K562 (cell line): ENCODE results near the gene HNRNPK. TPM values are rescaled to one million over a fixed set of nuclear protein-coding genes. Genes with fewer than 3 reads are reported as not detected.

Experiments used
- CBX8 ChIP-seq: fragments of 200-600 bp; sonication (generic); IDR thresholded peaks from 2 replicates; pipeline ENCODE4 v1.6.1; 2012; ENCODE audit warnings: borderline replicate concordance, mixed run types, low read depth, mild to moderate bottlenecking, moderate library complexity, mixed read lengths, low read length, control low read depth, inconsistent platforms; ENCODE audit not compliant: poor library complexity, severe bottlenecking; ENCODE audit errors: extremely low read depth
- CCNT2 ChIP-seq: IDR thresholded peaks from 2 replicates; pipeline ENCODE4 v1.6.1; 2011; ENCODE audit warnings: borderline replicate concordance, low read depth, mild to moderate bottlenecking, moderate library complexity, mixed read lengths, low read length; ENCODE audit not compliant: insufficient read length; ENCODE audit errors: extremely low read depth
- CSDE1 ChIP-seq, 2 experiments: fragments of 450-650 bp; IDR thresholded peaks; 2 replicates each; pipeline ENCODE4 v1.6.1; 2016; ENCODE audit warnings: mild to moderate bottlenecking in 1 of 2
- HCFC1 ChIP-seq: IDR thresholded peaks from 2 replicates; pipeline ENCODE4 v1.6.1; 2012; ENCODE audit warnings: low read depth, low read length, improper control_type of control experiment
- NCOA1 ChIP-seq: fragments of 450-650 bp; IDR thresholded peaks from 2 replicates; pipeline ENCODE4 v1.6.1; 2016; ENCODE audit warnings: low read depth
- NFE2 ChIP-seq: IDR thresholded peaks from 2 replicates; pipeline ENCODE4 v1.6.1; 2014; ENCODE audit warnings: antibody characterized with exemption, low read depth
- PCBP2 ChIP-seq: fragments of 200-400 bp; formaldehyde crosslinking; IDR thresholded peaks from 2 replicates; pipeline ENCODE4 v1.6.1; 2018; ENCODE audit warnings: low read length, low read depth, mild to moderate bottlenecking, moderate library complexity; ENCODE audit not compliant: poor library complexity, severe bottlenecking
- PHF20 ChIP-seq: fragments of 450-650 bp; IDR thresholded peaks from 2 replicates; pipeline ENCODE4 v1.6.1; 2018; ENCODE audit not compliant: partially characterized antibody
- TOE1 ChIP-seq, 2 experiments: fragments of 450-650 bp in 1 of 2; sonication (generic) in 1 of 2; formaldehyde crosslinking in 1 of 2; IDR thresholded peaks; 2 replicates each; pipeline versions ENCODE4 v1.7.1 to v1.8.0; 2016 to 2022; ENCODE audit warnings: borderline replicate concordance in 2 of 2, mild to moderate bottlenecking in 2 of 2, antibody characterized with exemption in 1 of 2, inconsistent platforms in 1 of 2, low read depth in 1 of 2, missing genetic modification reagents in 1 of 2, moderate library complexity in 1 of 2
- ZFP36 ChIP-seq: fragments of 150-350 bp; IDR thresholded peaks from 2 replicates; pipeline ENCODE4 v1.6.1; 2018; ENCODE audit warnings: low read length, low read depth; ENCODE audit not compliant: partially characterized antibody
- ZNF184 ChIP-seq: sonication (generic); formaldehyde crosslinking; IDR thresholded peaks from 2 replicates; pipeline ENCODE4 v1.5.0; 2020; ENCODE audit warnings: missing genetic modification reagents
- polyA plus RNA-seq, 8 experiments: library from polyadenylated mRNA; depleted of rRNA in 4 of 8; stranded (reverse) in 5 of 8; unstranded in 3 of 8; fragments of >200 nt; fragmentation: Nextera tagmentation in 2 of 8; fragmentation: Illumina TruSeq in 1 of 8; extraction: Ambion mirVana in 2 of 8; extraction: Trizol in 1 of 8; gene quantifications; 2 replicates each; pipeline versions ENCODE4 v1.2.1 to v1.2.3, GENCODE V29; 2011 to 2014; ENCODE audit warnings: inconsistent platforms in 1 of 8, missing spikeins in 1 of 8
- total RNA-seq, 7 experiments: library from RNA; depleted of rRNA in 6 of 7; stranded (reverse); fragments of >200 nt in 6 of 7; fragmentation: Illumina TruSeq in 2 of 7; extraction: Trizol in 2 of 7; gene quantifications; 2 replicates each; pipeline versions ENCODE4 v1.2.1 to v1.2.3, GENCODE V29; 2011 to 2021; ENCODE audit warnings: low replicate concordance in 1 of 7
- TF ChIP-seq, protein P1 (sequence below): fragments of 450-650 bp; IDR thresholded peaks from 2 replicates; pipeline ENCODE4 v1.6.1; 2016; ENCODE audit warnings: missing biosample characterization, missing genetic modification characterization
- TF ChIP-seq, protein P2 (sequence below): IDR thresholded peaks from 2 replicates; pipeline ENCODE4 v1.6.1; 2016; ENCODE audit warnings: missing genetic modification characterization, missing compliant biosample characterization
- TF ChIP-seq, protein P3 (sequence below): sonication (generic); formaldehyde crosslinking; IDR thresholded peaks from 2 replicates; pipeline ENCODE4 v1.8.0; 2022; ENCODE audit warnings: mild to moderate bottlenecking, missing genetic modification reagents
- TF ChIP-seq, protein P4 (sequence below): fragments of 250-450 bp; sonication (Bioruptor Pico); IDR thresholded peaks from 2 replicates; pipeline ENCODE4 v1.4.0; 2020; ENCODE audit warnings: borderline replicate concordance
- TF ChIP-seq, protein P5 (sequence below): fragments of 450-650 bp; formaldehyde crosslinking; IDR thresholded peaks from 2 replicates; pipeline ENCODE4 v1.4.0; 2022; ENCODE audit warnings: missing genetic modification characterization
- TF ChIP-seq, protein P6 (sequence below), 2 experiments: fragments of 450-650 bp; IDR thresholded peaks; 2 replicates each; pipeline ENCODE4 v1.6.1; 2016

Gene HNRNPK
- total and polyA plus RNA-seq, 9 of the 15 experiments (the other 6 are each of a cell fraction or from before 2014, with no cell fraction given), result 224 to 883 (median 618) TPM

DNA sequence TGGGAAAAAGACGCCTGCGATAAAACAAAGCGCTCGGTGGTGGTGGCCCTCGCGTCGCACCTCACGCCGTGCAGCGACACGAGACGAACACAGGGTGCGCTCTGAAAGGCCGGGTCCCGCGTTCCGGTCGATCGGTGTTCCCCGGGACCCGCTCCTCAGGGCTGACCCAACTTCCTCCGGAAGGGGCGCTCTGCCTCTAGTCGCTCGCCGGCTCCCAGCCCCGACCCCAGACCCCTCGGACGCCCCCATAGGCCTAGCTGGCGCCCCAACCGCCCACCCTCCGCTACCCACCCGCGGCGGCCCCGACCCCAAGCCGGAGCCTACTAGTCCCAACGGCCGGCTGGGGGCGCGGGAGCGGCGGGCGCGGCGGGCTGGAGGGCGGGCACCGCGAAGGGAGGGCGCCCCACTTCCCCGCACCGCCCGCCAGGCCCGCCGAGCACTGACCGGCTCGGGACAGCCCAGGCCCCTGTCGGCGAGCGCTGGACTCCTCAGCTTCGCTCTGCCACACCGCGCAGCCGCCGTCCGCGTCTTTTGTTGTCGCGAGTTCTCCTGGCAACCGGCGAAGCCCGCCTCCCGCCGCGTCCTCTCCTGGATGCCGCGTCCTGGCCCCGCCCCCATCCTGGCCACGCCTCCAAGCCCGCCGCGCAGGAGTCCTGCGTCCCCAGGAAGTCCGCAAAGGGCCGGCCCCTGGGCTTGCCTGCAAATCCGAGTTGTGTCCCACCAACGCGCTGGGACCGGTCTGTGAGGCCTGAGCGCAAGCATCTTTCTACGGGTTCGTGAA, 58.9 kb downstream of the HNRNPK start, which contains the start of gene KIF27 (continued):
- TF ChIP-seq, protein P1, sequence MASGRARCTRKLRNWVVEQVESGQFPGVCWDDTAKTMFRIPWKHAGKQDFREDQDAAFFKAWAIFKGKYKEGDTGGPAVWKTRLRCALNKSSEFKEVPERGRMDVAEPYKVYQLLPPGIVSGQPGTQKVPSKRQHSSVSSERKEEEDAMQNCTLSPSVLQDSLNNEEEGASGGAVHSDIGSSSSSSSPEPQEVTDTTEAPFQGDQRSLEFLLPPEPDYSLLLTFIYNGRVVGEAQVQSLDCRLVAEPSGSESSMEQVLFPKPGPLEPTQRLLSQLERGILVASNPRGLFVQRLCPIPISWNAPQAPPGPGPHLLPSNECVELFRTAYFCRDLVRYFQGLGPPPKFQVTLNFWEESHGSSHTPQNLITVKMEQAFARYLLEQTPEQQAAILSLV, result no peak
- TF ChIP-seq ZFP36, result no peak
- TF ChIP-seq, protein P2, sequence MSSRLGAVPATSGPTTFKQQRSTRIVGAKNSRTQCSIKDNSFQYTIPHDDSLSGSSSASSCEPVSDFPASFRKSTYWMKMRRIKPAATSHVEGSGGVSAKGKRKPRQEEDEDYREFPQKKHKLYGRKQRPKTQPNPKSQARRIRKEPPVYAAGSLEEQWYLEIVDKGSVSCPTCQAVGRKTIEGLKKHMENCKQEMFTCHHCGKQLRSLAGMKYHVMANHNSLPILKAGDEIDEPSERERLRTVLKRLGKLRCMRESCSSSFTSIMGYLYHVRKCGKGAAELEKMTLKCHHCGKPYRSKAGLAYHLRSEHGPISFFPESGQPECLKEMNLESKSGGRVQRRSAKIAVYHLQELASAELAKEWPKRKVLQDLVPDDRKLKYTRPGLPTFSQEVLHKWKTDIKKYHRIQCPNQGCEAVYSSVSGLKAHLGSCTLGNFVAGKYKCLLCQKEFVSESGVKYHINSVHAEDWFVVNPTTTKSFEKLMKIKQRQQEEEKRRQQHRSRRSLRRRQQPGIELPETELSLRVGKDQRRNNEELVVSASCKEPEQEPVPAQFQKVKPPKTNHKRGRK (tag), result no peak
- TF ChIP-seq CCNT2, result peak; percentile 32
- TF ChIP-seq HCFC1, result peak; percentile 39
- TF ChIP-seq NCOA1, result peak; percentile 60; the same call in 1 of the 2 replicates
- TF ChIP-seq, protein P3, sequence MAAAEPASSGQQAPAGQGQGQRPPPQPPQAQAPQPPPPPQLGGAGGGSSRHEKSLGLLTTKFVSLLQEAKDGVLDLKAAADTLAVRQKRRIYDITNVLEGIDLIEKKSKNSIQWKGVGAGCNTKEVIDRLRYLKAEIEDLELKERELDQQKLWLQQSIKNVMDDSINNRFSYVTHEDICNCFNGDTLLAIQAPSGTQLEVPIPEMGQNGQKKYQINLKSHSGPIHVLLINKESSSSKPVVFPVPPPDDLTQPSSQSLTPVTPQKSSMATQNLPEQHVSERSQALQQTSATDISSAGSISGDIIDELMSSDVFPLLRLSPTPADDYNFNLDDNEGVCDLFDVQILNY (CRISPR knock-in tag), result no peak
- TF ChIP-seq, protein P4, sequence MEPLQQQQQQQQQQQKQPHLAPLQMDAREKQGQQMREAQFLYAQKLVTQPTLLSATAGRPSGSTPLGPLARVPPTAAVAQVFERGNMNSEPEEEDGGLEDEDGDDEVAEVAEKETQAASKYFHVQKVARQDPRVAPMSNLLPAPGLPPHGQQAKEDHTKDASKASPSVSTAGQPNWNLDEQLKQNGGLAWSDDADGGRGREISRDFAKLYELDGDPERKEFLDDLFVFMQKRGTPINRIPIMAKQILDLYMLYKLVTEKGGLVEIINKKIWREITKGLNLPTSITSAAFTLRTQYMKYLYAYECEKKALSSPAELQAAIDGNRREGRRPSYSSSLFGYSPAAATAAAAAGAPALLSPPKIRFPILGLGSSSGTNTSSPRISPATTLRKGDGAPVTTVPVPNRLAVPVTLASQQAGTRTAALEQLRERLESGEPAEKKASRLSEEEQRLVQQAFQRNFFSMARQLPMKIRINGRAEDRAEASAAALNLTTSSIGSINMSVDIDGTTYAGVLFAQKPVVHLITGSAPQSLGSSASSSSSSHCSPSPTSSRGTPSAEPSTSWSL (CRISPR knock-in tag), result no peak
- TF ChIP-seq, protein P5, sequence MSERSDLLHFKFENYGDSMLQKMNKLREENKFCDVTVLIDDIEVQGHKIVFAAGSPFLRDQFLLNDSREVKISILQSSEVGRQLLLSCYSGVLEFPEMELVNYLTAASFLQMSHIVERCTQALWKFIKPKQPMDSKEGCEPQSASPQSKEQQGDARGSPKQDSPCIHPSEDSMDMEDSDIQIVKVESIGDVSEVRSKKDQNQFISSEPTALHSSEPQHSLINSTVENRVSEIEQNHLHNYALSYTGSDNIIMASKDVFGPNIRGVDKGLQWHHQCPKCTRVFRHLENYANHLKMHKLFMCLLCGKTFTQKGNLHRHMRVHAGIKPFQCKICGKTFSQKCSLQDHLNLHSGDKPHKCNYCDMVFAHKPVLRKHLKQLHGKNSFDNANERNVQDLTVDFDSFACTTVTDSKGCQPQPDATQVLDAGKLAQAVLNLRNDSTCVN (CRISPR knock-in tag), result no peak
- no peak for TF ChIP-seq PCBP2
- peak; percentile 71 for TF ChIP-seq PHF20
- no peak for TF ChIP-seq CSDE1 (IDR thresholded peaks at IDR 0.05)
- TF ChIP-seq, protein P6, sequence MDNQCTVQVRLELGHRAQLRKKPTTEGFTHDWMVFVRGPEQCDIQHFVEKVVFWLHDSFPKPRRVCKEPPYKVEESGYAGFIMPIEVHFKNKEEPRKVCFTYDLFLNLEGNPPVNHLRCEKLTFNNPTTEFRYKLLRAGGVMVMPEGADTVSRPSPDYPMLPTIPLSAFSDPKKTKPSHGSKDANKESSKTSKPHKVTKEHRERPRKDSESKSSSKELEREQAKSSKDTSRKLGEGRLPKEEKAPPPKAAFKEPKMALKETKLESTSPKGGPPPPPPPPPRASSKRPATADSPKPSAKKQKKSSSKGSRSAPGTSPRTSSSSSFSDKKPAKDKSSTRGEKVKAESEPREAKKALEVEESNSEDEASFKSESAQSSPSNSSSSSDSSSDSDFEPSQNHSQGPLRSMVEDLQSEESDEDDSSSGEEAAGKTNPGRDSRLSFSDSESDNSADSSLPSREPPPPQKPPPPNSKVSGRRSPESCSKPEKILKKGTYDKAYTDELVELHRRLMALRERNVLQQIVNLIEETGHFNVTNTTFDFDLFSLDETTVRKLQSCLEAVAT (IDR thresholded peaks at IDR 0.05), result no peak
- TF ChIP-seq ZNF184 (CRISPR knock-in tag), result no peak
- no peak for TF ChIP-seq NFE2
- no peak for TF ChIP-seq CBX8
- TF ChIP-seq TOE1 (IDR thresholded peaks at IDR 0.05; ENCODE audit: borderline replicate concordance), result no peak
- TF ChIP-seq TOE1 (CRISPR knock-in tag; IDR thresholded peaks at IDR 0.05; ENCODE audit: borderline replicate concordance, low read depth), result no peak
